Left ventricle myocardium inferior (tissue), 1 donor: ENCODE measurements around the gene RASL10B. TPM values are rescaled to one million over a fixed set of nuclear protein-coding genes. Genes with fewer than 3 reads are reported as not detected.

Experiments used
- DNase-seq: peaks from one replicate; pipeline ENCODE4 v3.0.0-alpha.2; 2020
- H3K27ac ChIP-seq: fragments of 200-600 bp; replicated peaks from 2 replicates; pipeline ENCODE4 v1.8.0; 2021
- H3K27me3 ChIP-seq: fragments of 200-600 bp; 2 replicates; pipeline ENCODE4 v1.8.0; 2021; ENCODE audit warnings: low read depth
- H3K36me3 ChIP-seq: fragments of 200-600 bp; 2 replicates; pipeline ENCODE4 v1.8.0; 2021
- H3K4me1 ChIP-seq: fragments of 200-600 bp; 2 replicates; pipeline ENCODE4 v1.8.0; 2021
- H3K4me3 ChIP-seq: fragments of 200-600 bp; 2 replicates; pipeline ENCODE4 v1.8.0; 2021; ENCODE audit warnings: mild to moderate bottlenecking, moderate library complexity
- H3K9me3 ChIP-seq: fragments of 200-600 bp; replicated peaks from 2 replicates; pipeline ENCODE4 v1.8.0; 2021
- intact Hi-C: fragments of 100-400 bp; cut with micrococcal nuclease; formaldehyde crosslinking; loops from one replicate; pipeline ENCODE4 v1.11.0; 2022
- total RNA-seq: library from RNA; stranded (reverse); fragmentation: NEBNext Ultra II Directional; extraction: Animal tissue kit (Norgen Biotek cat#: 25700); gene quantifications from one replicate; pipeline ENCODE4 v1.2.1, GENCODE V29; 2021
- TF ChIP-seq, protein P1 (sequence below): fragments of 200-600 bp; IDR thresholded peaks from 2 replicates; pipeline ENCODE4 v1.8.0; 2021; ENCODE audit warnings: antibody characterized with exemption, mild to moderate bottlenecking, borderline replicate concordance
- donor health status: DM: no; HTN: yes; CAD: no; lungs with severe emphysema.

Gene RASL10B
- total RNA-seq, 1 donor from 2014 or later = 18.4 TPM

DNA sequence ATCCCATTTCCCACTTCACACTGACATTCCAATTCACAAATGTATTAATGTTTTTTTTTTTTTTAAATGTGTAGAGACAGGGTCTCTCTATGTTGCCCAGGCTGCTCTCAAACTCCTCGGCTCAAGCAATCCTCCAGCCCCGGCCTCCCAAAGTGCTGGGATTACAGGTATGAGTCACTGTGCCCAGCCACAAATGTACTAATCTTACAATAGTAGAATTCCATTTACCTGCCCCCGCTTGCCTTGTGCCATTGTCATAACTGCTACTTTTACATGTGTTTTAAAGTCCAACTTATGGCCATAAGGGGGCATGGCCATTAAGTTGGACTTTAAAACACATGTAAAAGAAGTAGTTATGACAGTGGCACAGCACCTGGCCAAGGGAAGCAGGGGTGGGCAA is 59.4 kb downstream of the RASL10B start:
- H3K27ac ChIP-seq = no peak overlapping the region
- intact Hi-C loops = no loop called here
- TF ChIP-seq, protein P1, sequence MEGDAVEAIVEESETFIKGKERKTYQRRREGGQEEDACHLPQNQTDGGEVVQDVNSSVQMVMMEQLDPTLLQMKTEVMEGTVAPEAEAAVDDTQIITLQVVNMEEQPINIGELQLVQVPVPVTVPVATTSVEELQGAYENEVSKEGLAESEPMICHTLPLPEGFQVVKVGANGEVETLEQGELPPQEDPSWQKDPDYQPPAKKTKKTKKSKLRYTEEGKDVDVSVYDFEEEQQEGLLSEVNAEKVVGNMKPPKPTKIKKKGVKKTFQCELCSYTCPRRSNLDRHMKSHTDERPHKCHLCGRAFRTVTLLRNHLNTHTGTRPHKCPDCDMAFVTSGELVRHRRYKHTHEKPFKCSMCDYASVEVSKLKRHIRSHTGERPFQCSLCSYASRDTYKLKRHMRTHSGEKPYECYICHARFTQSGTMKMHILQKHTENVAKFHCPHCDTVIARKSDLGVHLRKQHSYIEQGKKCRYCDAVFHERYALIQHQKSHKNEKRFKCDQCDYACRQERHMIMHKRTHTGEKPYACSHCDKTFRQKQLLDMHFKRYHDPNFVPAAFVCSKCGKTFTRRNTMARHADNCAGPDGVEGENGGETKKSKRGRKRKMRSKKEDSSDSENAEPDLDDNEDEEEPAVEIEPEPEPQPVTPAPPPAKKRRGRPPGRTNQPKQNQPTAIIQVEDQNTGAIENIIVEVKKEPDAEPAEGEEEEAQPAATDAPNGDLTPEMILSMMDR = no peak

DNA sequence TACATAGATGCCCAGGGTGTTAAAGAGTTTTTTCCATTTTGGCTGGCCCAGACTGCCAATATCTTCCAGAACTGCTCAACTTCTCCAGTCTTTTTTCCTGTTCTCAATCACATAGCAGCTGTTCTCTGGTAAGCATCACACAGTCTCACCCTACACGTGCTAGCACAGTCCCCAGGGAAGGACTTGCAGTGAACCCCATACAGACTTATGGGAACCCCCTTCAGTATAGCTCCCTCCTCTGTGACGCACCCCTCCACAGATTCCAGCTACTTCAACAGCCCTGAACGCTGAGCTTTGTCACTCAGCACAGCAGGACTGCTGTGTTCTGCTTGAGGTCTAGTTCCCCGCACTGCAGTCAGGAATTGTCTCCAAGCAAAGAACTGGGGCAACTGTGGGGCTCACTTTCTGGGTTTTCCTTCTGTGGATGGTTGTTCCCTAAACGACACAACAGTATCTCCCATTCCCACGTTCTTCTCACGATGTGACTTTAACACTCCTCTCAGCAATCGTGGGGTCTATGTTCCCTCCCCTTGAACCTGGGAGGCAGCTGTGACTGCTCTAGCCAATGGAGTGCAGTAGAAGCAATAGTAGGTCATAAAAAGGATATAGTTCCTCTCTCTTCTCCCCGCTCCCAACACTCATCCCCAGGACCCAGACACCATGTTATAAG is 60.4 kb downstream of the RASL10B start:
- peaks cover 18% of the 10 kb centered on the region for H3K4me1 ChIP-seq
- H3K27ac ChIP-seq = no peak overlapping the region
- H3K4me3 ChIP-seq = no peak overlapping the region
- peaks cover 37% of the 10 kb centered on the region for H3K27me3 ChIP-seq
- no peak for DNase-seq
- TF ChIP-seq, protein P1 = no peak
- intact Hi-C loops = no loop called here
- H3K9me3 ChIP-seq = peaks cover 6% of the 10 kb centered on the region
- no peaks in the 10 kb centered on the region for H3K36me3 ChIP-seq

More for the DNA sequence above, 59.4 kb downstream of the RASL10B start:
- Histone ChIP-seq H3K9me3 (peaks cover 6% of the 10 kb centered on the region), H3K27me3 (peaks cover 28% of the 10 kb centered on the region), H3K4me1 (peaks cover 14% of the 10 kb centered on the region), H3K4me3 (no peak overlapping the region), H3K36me3 (no peaks in the 10 kb centered on the region)
- no peak for DNase-seq

Other genes starting within 250 kb of the RASL10B start
- 0.25 TPM for gene SLFN12L, start 194.0 kb upstream of the RASL10B start, total RNA-seq
- not detected for gene SLFN14, start 170.8 kb upstream of the RASL10B start, total RNA-seq
- gene PEX12, start 153.1 kb upstream of the RASL10B start, total RNA-seq = 8.7 TPM
- gene AP2B1, start 144.3 kb upstream of the RASL10B start, total RNA-seq = 113 TPM
- gene GAS2L2, start 21.6 kb downstream of the RASL10B start, total RNA-seq = 0.08 TPM
- gene C17orf50, start 29.2 kb downstream of the RASL10B start, total RNA-seq = not detected
- gene MMP28, start 64.0 kb downstream of the RASL10B start, total RNA-seq = 3.0 TPM
- gene TAF15, start 77.8 kb downstream of the RASL10B start, total RNA-seq = 113 TPM
- gene HEATR9, start 137.3 kb downstream of the RASL10B start, total RNA-seq = not detected
- 0.60 TPM for gene CCL5, start 148.7 kb downstream of the RASL10B start, total RNA-seq
- gene RDM1, start 199.1 kb downstream of the RASL10B start, total RNA-seq = not detected
- gene LYZL6, start 212.1 kb downstream of the RASL10B start, total RNA-seq = not detected
- not detected for gene CCL16, start 249.9 kb downstream of the RASL10B start, total RNA-seq